HCT116 (cell line): ENCODE measurements around the gene RBM26. TPM values are rescaled to one million over a fixed set of nuclear protein-coding genes. Genes with fewer than 3 reads are reported as not detected.

Source experiments
- ATAC-seq: fragments of 200-7000 bp; cut with Tn5 transposase; 2 replicates; pipeline ENCODE4 v1.9.1; 2020; ENCODE audit warnings: mild to moderate bottlenecking, moderate library complexity
- BruUV-seq: library from RNA; stranded (reverse); fragments of 400-500 nt; replicated peaks from 2 replicates; lab custom pipeline; 2021; lab: Mats Ljungman, UMichigan
- CTCF ChIA-PET: fragments of 300-600 bp; sonication (Branson Sonifier 250); formaldehyde crosslinking; loops from one replicate; lab custom pipeline; 2021; ENCODE audit warnings: antibody characterized with exemption; lab: Charles Lee
- POLR2A ChIA-PET: fragments of 300-600, 350-600 bp; sonication (Branson Sonifier 250); formaldehyde crosslinking; loops from one replicate; lab custom pipeline; 2021; ENCODE audit warnings: antibody characterized with exemption; lab: Charles Lee
- RAD21 ChIA-PET, 2 experiments: fragments of 300-600 bp; sonication (Branson Sonifier 250); formaldehyde crosslinking; loops; one replicate each; lab custom pipeline; 2023; ENCODE audit warnings: low total read pairs in 2 of 2; ENCODE audit not compliant: uncharacterized antibody in 2 of 2, unreplicated experiment in 2 of 2, low non-redundant PET in 1 of 2; lab: Charles Lee
- DNase-seq: peaks from one replicate; pipeline ENCODE4 v3.0.0-alpha.2; 2010; ENCODE audit warnings: low read depth, low spot score
- H2AFZ ChIP-seq: fragments of 200-600 bp; shearing (Covaris generic), sonication (generic); 2 replicates; pipeline ENCODE4 v1.6.1; 2017; ENCODE audit warnings: low read depth, mixed run types, mixed read lengths, antibody characterized with exemption, low read length; ENCODE audit not compliant: poor library complexity, severe bottlenecking
- H3K27ac ChIP-seq: 2 replicates; pipeline ENCODE4 v1.5.1; 2012; ENCODE audit warnings: low read depth, low read length
- H3K27me3 ChIP-seq: fragments of 200-600 bp; sonication (generic); 2 replicates; pipeline ENCODE4 v1.6.1; 2016; ENCODE audit warnings: mixed run types, low read length, mixed read lengths; ENCODE audit not compliant: insufficient read depth
- H3K36me3 ChIP-seq, 2 experiments: fragments of 200-500 bp in 1 of 2; fragments of 200-600 bp in 1 of 2; sonication (Bioruptor generic) in 1 of 2; sonication (generic) in 1 of 2; 2 replicates each; pipeline versions ENCODE4 v1.5.1 to v1.6.1; 2014 to 2016; ENCODE audit warnings: low read length in 2 of 2, inconsistent platforms in 1 of 2, mixed read lengths in 1 of 2, mixed run types in 1 of 2; ENCODE audit not compliant: insufficient read depth in 2 of 2, control insufficient read depth in 1 of 2
- H3K4me1 ChIP-seq, 2 experiments: fragments of 200-600 bp in 1 of 2; sonication (generic) in 1 of 2; 2 replicates each; pipeline versions ENCODE4 v1.5.1 to v1.6.1; 2012 to 2017; ENCODE audit warnings: low read length in 2 of 2, inconsistent platforms in 1 of 2, mild to moderate bottlenecking in 1 of 2, mixed read lengths in 1 of 2, mixed run types in 1 of 2, moderate library complexity in 1 of 2; ENCODE audit not compliant: insufficient read depth in 2 of 2, control insufficient read depth in 1 of 2
- H3K4me2 ChIP-seq: fragments of 200-600 bp; sonication (generic); 2 replicates; pipeline ENCODE4 v1.6.1; 2017; ENCODE audit warnings: mixed run types, low read length, mixed read lengths
- H3K4me3 ChIP-seq, 2 experiments: fragments of 200-600 bp in 1 of 2; sonication (generic) in 1 of 2; replicated peaks in 1 of 2; 2 replicates each; pipeline ENCODE4 v1.5.1; 2011 to 2016; ENCODE audit warnings: low read length in 2 of 2, control low read depth in 1 of 2, low read depth in 1 of 2, mild to moderate bottlenecking in 1 of 2, mixed read lengths in 1 of 2, mixed run types in 1 of 2
- H3K79me2 ChIP-seq: fragments of 200-600 bp; sonication (generic); 2 replicates; pipeline ENCODE4 v1.6.1; 2017; ENCODE audit warnings: mild to moderate bottlenecking, mixed run types, low read length, moderate library complexity, mixed read lengths; ENCODE audit not compliant: insufficient read depth
- H3K9ac ChIP-seq: fragments of 200-600 bp; sonication (generic); 2 replicates; pipeline ENCODE4 v1.6.1; 2016; ENCODE audit warnings: low read length, mixed read lengths
- H3K9me2 ChIP-seq: fragments of 200-600 bp; sonication (generic), shearing (Covaris generic); 2 replicates; pipeline ENCODE4 v1.6.1; 2017; ENCODE audit warnings: mixed run types, mild to moderate bottlenecking, moderate library complexity; ENCODE audit not compliant: insufficient read depth
- H3K9me3 ChIP-seq, 2 experiments: fragments of 200-500 bp in 1 of 2; fragments of 200-600 bp in 1 of 2; sonication (Bioruptor generic) in 1 of 2; sonication (generic) in 1 of 2; 2 replicates each; pipeline ENCODE4 v1.6.1; 2014 to 2017; ENCODE audit warnings: low read length in 2 of 2, mixed read lengths in 2 of 2, inconsistent platforms in 1 of 2, low read depth in 1 of 2, mild to moderate bottlenecking in 1 of 2, mixed run types in 1 of 2, moderate library complexity in 1 of 2; ENCODE audit not compliant: control insufficient read depth in 1 of 2, insufficient read depth in 1 of 2
- H4K20me1 ChIP-seq: fragments of 200-600 bp; sonication (generic), shearing (Covaris generic); 2 replicates; pipeline ENCODE4 v1.6.1; 2017; ENCODE audit warnings: mixed run types, mild to moderate bottlenecking, moderate library complexity; ENCODE audit not compliant: insufficient read depth
- EGR1 ChIP-seq: IDR thresholded peaks from 2 replicates; pipeline ENCODE4 v1.6.1; 2012; ENCODE audit warnings: low read depth
- EZH2 ChIP-seq: fragments of 200-600 bp; sonication (generic); IDR thresholded peaks from 2 replicates; pipeline ENCODE4 v1.6.1; 2017; ENCODE audit warnings: antibody characterized with exemption, mixed run types
- FOSL1 ChIP-seq: IDR thresholded peaks from 2 replicates; pipeline ENCODE4 v1.6.1; 2012; ENCODE audit warnings: low read depth
- JUND ChIP-seq: IDR thresholded peaks from 2 replicates; pipeline ENCODE4 v1.6.1; 2012
- SIN3A ChIP-seq: IDR thresholded peaks from 2 replicates; pipeline ENCODE4 v1.6.1; 2012; ENCODE audit warnings: low read depth
- SRF ChIP-seq: IDR thresholded peaks from 2 replicates; pipeline ENCODE4 v1.6.1; 2012; ENCODE audit warnings: low read depth
- TCF7L2 ChIP-seq: IDR thresholded peaks from 2 replicates; pipeline ENCODE4 v1.7.0; 2011; ENCODE audit warnings: borderline replicate concordance, inconsistent platforms; ENCODE audit not compliant: insufficient read depth, insufficient read length; ENCODE audit errors: extremely low read depth
- intact Hi-C: fragments of 100-400 bp; cut with micrococcal nuclease; formaldehyde crosslinking; loops from 2 replicates; pipeline ENCODE4 v1.10.0; 2022
- total RNA-seq: library from RNA; stranded (reverse); gene quantifications from one replicate; pipeline ENCODE4 v1.2.1, GENCODE V29; 2021; ENCODE audit not compliant: unreplicated experiment
- TF ChIP-seq, protein P1 (sequence below): IDR thresholded peaks from 2 replicates; pipeline ENCODE4 v1.6.1; 2011; ENCODE audit warnings: mild to moderate bottlenecking, low read length, moderate library complexity; ENCODE audit not compliant: insufficient replicate concordance; ENCODE audit errors: extremely low read depth
- TF ChIP-seq, protein P2 (sequence below): IDR thresholded peaks from 2 replicates; pipeline ENCODE4 v1.6.1; 2012; ENCODE audit warnings: low read depth

RBM26 gene
- total RNA-seq, 1 experiment from 2014 or later: 52.5 TPM

- H3K4me2 ChIP-seq: no peak overlapping the region
- H3K4me1 ChIP-seq: no peaks in the 10 kb centered on the region
- CTCF ChIA-PET: no interaction called here
- DNase-seq: no peak
- POLR2A ChIA-PET: no interaction called here
- no peak for ATAC-seq
- no peak overlapping the region for H2AFZ ChIP-seq
- TF ChIP-seq FOSL1: no peak
- TF ChIP-seq SIN3A: no peak
- TF ChIP-seq, protein P1, sequence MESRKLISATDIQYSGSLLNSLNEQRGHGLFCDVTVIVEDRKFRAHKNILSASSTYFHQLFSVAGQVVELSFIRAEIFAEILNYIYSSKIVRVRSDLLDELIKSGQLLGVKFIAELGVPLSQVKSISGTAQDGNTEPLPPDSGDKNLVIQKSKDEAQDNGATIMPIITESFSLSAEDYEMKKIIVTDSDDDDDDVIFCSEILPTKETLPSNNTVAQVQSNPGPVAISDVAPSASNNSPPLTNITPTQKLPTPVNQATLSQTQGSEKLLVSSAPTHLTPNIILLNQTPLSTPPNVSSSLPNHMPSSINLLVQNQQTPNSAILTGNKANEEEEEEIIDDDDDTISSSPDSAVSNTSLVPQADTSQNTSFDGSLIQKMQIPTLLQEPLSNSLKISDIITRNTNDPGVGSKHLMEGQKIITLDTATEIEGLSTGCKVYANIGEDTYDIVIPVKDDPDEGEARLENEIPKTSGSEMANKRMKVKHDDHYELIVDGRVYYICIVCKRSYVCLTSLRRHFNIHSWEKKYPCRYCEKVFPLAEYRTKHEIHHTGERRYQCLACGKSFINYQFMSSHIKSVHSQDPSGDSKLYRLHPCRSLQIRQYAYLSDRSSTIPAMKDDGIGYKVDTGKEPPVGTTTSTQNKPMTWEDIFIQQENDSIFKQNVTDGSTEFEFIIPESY: no peak
- TF ChIP-seq EGR1: no peak
- TF ChIP-seq TCF7L2: no peak
- TF ChIP-seq, protein P2, sequence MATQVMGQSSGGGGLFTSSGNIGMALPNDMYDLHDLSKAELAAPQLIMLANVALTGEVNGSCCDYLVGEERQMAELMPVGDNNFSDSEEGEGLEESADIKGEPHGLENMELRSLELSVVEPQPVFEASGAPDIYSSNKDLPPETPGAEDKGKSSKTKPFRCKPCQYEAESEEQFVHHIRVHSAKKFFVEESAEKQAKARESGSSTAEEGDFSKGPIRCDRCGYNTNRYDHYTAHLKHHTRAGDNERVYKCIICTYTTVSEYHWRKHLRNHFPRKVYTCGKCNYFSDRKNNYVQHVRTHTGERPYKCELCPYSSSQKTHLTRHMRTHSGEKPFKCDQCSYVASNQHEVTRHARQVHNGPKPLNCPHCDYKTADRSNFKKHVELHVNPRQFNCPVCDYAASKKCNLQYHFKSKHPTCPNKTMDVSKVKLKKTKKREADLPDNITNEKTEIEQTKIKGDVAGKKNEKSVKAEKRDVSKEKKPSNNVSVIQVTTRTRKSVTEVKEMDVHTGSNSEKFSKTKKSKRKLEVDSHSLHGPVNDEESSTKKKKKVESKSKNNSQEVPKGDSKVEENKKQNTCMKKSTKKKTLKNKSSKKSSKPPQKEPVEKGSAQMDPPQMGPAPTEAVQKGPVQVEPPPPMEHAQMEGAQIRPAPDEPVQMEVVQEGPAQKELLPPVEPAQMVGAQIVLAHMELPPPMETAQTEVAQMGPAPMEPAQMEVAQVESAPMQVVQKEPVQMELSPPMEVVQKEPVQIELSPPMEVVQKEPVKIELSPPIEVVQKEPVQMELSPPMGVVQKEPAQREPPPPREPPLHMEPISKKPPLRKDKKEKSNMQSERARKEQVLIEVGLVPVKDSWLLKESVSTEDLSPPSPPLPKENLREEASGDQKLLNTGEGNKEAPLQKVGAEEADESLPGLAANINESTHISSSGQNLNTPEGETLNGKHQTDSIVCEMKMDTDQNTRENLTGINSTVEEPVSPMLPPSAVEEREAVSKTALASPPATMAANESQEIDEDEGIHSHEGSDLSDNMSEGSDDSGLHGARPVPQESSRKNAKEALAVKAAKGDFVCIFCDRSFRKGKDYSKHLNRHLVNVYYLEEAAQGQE: no peak
- no peak for TF ChIP-seq JUND
- no peak for TF ChIP-seq SRF
- TF ChIP-seq EZH2: no peak
- H3K9me3 ChIP-seq: no peaks in the 10 kb centered on the region
- H3K9me2 ChIP-seq: no peaks in the 10 kb centered on the region
- no peaks in the 10 kb centered on the region for H4K20me1 ChIP-seq
- no peaks in the 10 kb centered on the region for H3K36me3 ChIP-seq
- no peaks in the 10 kb centered on the region for H3K79me2 ChIP-seq
- H3K9ac ChIP-seq: no peak overlapping the region
- no peak overlapping the region for H3K4me3 ChIP-seq
- intact Hi-C loops: no loop called here
- no TSS peak for BruUV-seq
- RAD21 ChIA-PET: no interaction called here
- H3K27ac ChIP-seq: no peak overlapping the region
- H3K27me3 ChIP-seq: no peaks in the 10 kb centered on the region
Observed at GRCh38 chr13:79289571-79289970, 116.5 kb downstream of the RBM26 start.
